ENCODE data around the gene PRSS16. TPM values are rescaled to one million over a fixed set of nuclear protein-coding genes. Genes with fewer than 3 reads are reported as not detected.

PRSS16 gene
- total and polyA plus RNA-seq, 9 of the 15 experiments (the other 6 are each of a cell fraction or from before 2014, with no cell fraction given): 4.5 to 21.3 (median 12.1) TPM

DNA sequence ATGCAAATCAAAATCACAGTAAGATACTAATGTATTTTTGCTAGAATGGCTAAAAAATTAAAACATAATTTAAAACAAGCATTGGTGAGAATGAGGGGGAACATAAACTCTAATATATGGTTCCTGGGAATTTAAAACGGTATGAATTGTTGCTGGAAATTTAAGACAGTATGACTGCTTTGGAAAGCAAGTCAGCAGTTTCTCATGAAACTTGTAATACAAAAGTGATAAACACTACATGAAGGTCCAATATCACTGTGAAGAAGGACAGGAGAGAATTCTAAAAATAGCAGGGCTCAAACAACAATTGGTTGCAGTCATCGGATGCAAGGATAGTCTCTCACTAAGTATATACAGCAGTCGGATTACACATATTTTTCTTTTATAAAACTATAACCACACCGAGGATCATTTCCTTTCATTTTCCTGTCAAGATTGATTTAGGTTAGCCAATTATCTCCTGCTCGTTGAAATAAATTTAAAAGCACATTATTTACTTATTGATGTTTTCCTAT is 18.5 kb upstream of the PRSS16 start:
- TF ChIP-seq SETDB1 (IDR thresholded peaks at IDR 0.05; ENCODE audit: low read length) (no peak), ZNF175 (CRISPR knock-in tag; IDR thresholded peaks at IDR 0.05; ENCODE audit: low read depth) (no peak), ZNF12 (CRISPR knock-in tag; IDR thresholded peaks at IDR 0.05) (no peak), MEF2A (IDR thresholded peaks at IDR 0.05; ENCODE audit: control insufficient read depth, low read depth, low read length) (peak; percentile 75; the same call in 1 of the 2 replicates), C11orf30 (IDR thresholded peaks at IDR 0.05; ENCODE audit: low read depth) (peak; percentile 85), MEIS2 (IDR thresholded peaks at IDR 0.05; ENCODE audit: partially characterized antibody) (peak; percentile 12), MEF2D (tag; conservative IDR thresholded peaks at IDR 0.05; ENCODE audit: low read depth) (peak; percentile 58; the same call in 1 of the 2 replicates), MAFG (tag; conservative IDR thresholded peaks at IDR 0.05) (peak; percentile 62), ZNF316 (IDR thresholded peaks at IDR 0.05) (peak; percentile 89)
- Histone ChIP-seq H3K79me2 (ENCODE audit: control insufficient read depth, insufficient read depth, low read length) (no peaks in the 10 kb centered on the region), H4K20me1 (replicated peaks; ENCODE audit: control insufficient read depth, insufficient read depth, low read length) (no peaks in the 10 kb centered on the region), H2AFZ (ENCODE audit: low read depth, low read length) (peak overlapping the region; percentile 88), H3K27me3 (ENCODE audit: control insufficient read depth in 2 of 2, insufficient read depth in 2 of 2, low read length in 2 of 2) (no peaks in the 10 kb centered on the region), H3K27ac (ENCODE audit: extremely low read depth, low read depth, low read length) (peak overlapping the region; percentile 49; the same call in 1 of the 3 replicates), H3K9me1 (ENCODE audit: control insufficient read depth, insufficient read depth, low read length) (no peaks in the 10 kb centered on the region), H3K9me3 (replicated peaks; ENCODE audit: control insufficient read depth, insufficient read depth, low read depth, low read length) (no peaks in the 10 kb centered on the region), H3K4me3 (peak overlapping the region; percentile 47), H3K4me1 (replicated peaks in 1 of 2; ENCODE audit: control insufficient read depth in 2 of 2, insufficient read depth in 2 of 2, low read length in 2 of 2) (peaks cover 0 to 8% of the 10 kb centered on the region in 2 experiments; a peak in 3 of 5 replicates), H3K36me3 (ENCODE audit: control insufficient read depth, insufficient read depth, low read length) (no peaks in the 10 kb centered on the region), H3K9ac (ENCODE audit: insufficient read depth in 1 of 2, low read depth in 2 of 2, low read length in 2 of 2) (peak overlapping the region in 1 of 2 experiments; percentile 61; a peak in 3 of 4 replicates), H3K4me2 (ENCODE audit: insufficient read depth, low read length) (peak overlapping the region; percentile 91)
- in situ Hi-C loops (cut with MboI) (no loop called here), intact Hi-C loops (cut with micrococcal nuclease) (no loop called here)
- WGBS (ENCODE audit: insufficient coverage, low coverage, missing lambda C conversion rate): 10% methylated on average over 5 of the region's 5 CpGs
- ChIA-PET POLR2A (no interaction called here), CTCF (ENCODE audit: low intra/inter-chr PET ratio) (interaction anchor here (1.4 kb wide), 1 partner anchor 50 kb away, joined by 7 read pairs; no protein-coding TSS in a partner anchor)
- DNase-seq (ENCODE audit: extremely low read depth in 1 of 4, low spot score in 3 of 4): no peak
- ATAC-seq: no peak
- BruUV-seq (replicated peaks): no TSS peak
- no peak for FAIRE-seq

Measured in K562 (cell line).